HCT116 (cell line): ENCODE results near the gene FAM180A. TPM values are rescaled to one million over a fixed set of nuclear protein-coding genes. Genes with fewer than 3 reads are reported as not detected.

ENCODE experiments used
- ATAC-seq: fragments of 200-7000 bp; cut with Tn5 transposase; 2 replicates; pipeline ENCODE4 v1.9.1; 2020; ENCODE audit warnings: mild to moderate bottlenecking, moderate library complexity
- BruUV-seq: library from RNA; stranded (reverse); fragments of 400-500 nt; replicated peaks from 2 replicates; lab custom pipeline; 2021; lab: Mats Ljungman, UMichigan
- CTCF ChIA-PET: fragments of 300-600 bp; sonication (Branson Sonifier 250); formaldehyde crosslinking; loops from one replicate; lab custom pipeline; 2021; ENCODE audit warnings: antibody characterized with exemption; lab: Charles Lee
- POLR2A ChIA-PET: fragments of 300-600, 350-600 bp; sonication (Branson Sonifier 250); formaldehyde crosslinking; loops from one replicate; lab custom pipeline; 2021; ENCODE audit warnings: antibody characterized with exemption; lab: Charles Lee
- RAD21 ChIA-PET, 2 experiments: fragments of 300-600 bp; sonication (Branson Sonifier 250); formaldehyde crosslinking; loops; one replicate each; lab custom pipeline; 2023; ENCODE audit warnings: low total read pairs in 2 of 2; ENCODE audit not compliant: uncharacterized antibody in 2 of 2, unreplicated experiment in 2 of 2, low non-redundant PET in 1 of 2; lab: Charles Lee
- DNase-seq: peaks from one replicate; pipeline ENCODE4 v3.0.0-alpha.2; 2010; ENCODE audit warnings: low read depth, low spot score
- H2AFZ ChIP-seq: fragments of 200-600 bp; shearing (Covaris generic), sonication (generic); 2 replicates; pipeline ENCODE4 v1.6.1; 2017; ENCODE audit warnings: low read depth, mixed run types, mixed read lengths, antibody characterized with exemption, low read length; ENCODE audit not compliant: poor library complexity, severe bottlenecking
- H3K27ac ChIP-seq: 2 replicates; pipeline ENCODE4 v1.5.1; 2012; ENCODE audit warnings: low read depth, low read length
- H3K27me3 ChIP-seq: fragments of 200-600 bp; sonication (generic); 2 replicates; pipeline ENCODE4 v1.6.1; 2016; ENCODE audit warnings: mixed run types, low read length, mixed read lengths; ENCODE audit not compliant: insufficient read depth
- H3K36me3 ChIP-seq, 2 experiments: fragments of 200-500 bp in 1 of 2; fragments of 200-600 bp in 1 of 2; sonication (Bioruptor generic) in 1 of 2; sonication (generic) in 1 of 2; 2 replicates each; pipeline versions ENCODE4 v1.5.1 to v1.6.1; 2014 to 2016; ENCODE audit warnings: low read length in 2 of 2, inconsistent platforms in 1 of 2, mixed read lengths in 1 of 2, mixed run types in 1 of 2; ENCODE audit not compliant: insufficient read depth in 2 of 2, control insufficient read depth in 1 of 2
- H3K4me1 ChIP-seq, 2 experiments: fragments of 200-600 bp in 1 of 2; sonication (generic) in 1 of 2; 2 replicates each; pipeline versions ENCODE4 v1.5.1 to v1.6.1; 2012 to 2017; ENCODE audit warnings: low read length in 2 of 2, inconsistent platforms in 1 of 2, mild to moderate bottlenecking in 1 of 2, mixed read lengths in 1 of 2, mixed run types in 1 of 2, moderate library complexity in 1 of 2; ENCODE audit not compliant: insufficient read depth in 2 of 2, control insufficient read depth in 1 of 2
- H3K4me2 ChIP-seq: fragments of 200-600 bp; sonication (generic); 2 replicates; pipeline ENCODE4 v1.6.1; 2017; ENCODE audit warnings: mixed run types, low read length, mixed read lengths
- H3K4me3 ChIP-seq, 2 experiments: fragments of 200-600 bp in 1 of 2; sonication (generic) in 1 of 2; replicated peaks in 1 of 2; 2 replicates each; pipeline ENCODE4 v1.5.1; 2011 to 2016; ENCODE audit warnings: low read length in 2 of 2, control low read depth in 1 of 2, low read depth in 1 of 2, mild to moderate bottlenecking in 1 of 2, mixed read lengths in 1 of 2, mixed run types in 1 of 2
- H3K79me2 ChIP-seq: fragments of 200-600 bp; sonication (generic); 2 replicates; pipeline ENCODE4 v1.6.1; 2017; ENCODE audit warnings: mild to moderate bottlenecking, mixed run types, low read length, moderate library complexity, mixed read lengths; ENCODE audit not compliant: insufficient read depth
- H3K9ac ChIP-seq: fragments of 200-600 bp; sonication (generic); 2 replicates; pipeline ENCODE4 v1.6.1; 2016; ENCODE audit warnings: low read length, mixed read lengths
- H3K9me2 ChIP-seq: fragments of 200-600 bp; sonication (generic), shearing (Covaris generic); 2 replicates; pipeline ENCODE4 v1.6.1; 2017; ENCODE audit warnings: mixed run types, mild to moderate bottlenecking, moderate library complexity; ENCODE audit not compliant: insufficient read depth
- H3K9me3 ChIP-seq, 2 experiments: fragments of 200-500 bp in 1 of 2; fragments of 200-600 bp in 1 of 2; sonication (Bioruptor generic) in 1 of 2; sonication (generic) in 1 of 2; 2 replicates each; pipeline ENCODE4 v1.6.1; 2014 to 2017; ENCODE audit warnings: low read length in 2 of 2, mixed read lengths in 2 of 2, inconsistent platforms in 1 of 2, low read depth in 1 of 2, mild to moderate bottlenecking in 1 of 2, mixed run types in 1 of 2, moderate library complexity in 1 of 2; ENCODE audit not compliant: control insufficient read depth in 1 of 2, insufficient read depth in 1 of 2
- H4K20me1 ChIP-seq: fragments of 200-600 bp; sonication (generic), shearing (Covaris generic); 2 replicates; pipeline ENCODE4 v1.6.1; 2017; ENCODE audit warnings: mixed run types, mild to moderate bottlenecking, moderate library complexity; ENCODE audit not compliant: insufficient read depth
- ELF1 ChIP-seq: IDR thresholded peaks from 2 replicates; pipeline ENCODE4 v1.6.1; 2012; ENCODE audit warnings: low read depth, borderline replicate concordance
- SIN3A ChIP-seq: IDR thresholded peaks from 2 replicates; pipeline ENCODE4 v1.6.1; 2012; ENCODE audit warnings: low read depth
- TCF7L2 ChIP-seq: IDR thresholded peaks from 2 replicates; pipeline ENCODE4 v1.7.0; 2011; ENCODE audit warnings: borderline replicate concordance, inconsistent platforms; ENCODE audit not compliant: insufficient read depth, insufficient read length; ENCODE audit errors: extremely low read depth
- YY1 ChIP-seq: IDR thresholded peaks from 2 replicates; pipeline ENCODE4 v1.6.1; 2011; ENCODE audit warnings: low read length, low read depth, moderate library complexity, mild to moderate bottlenecking; ENCODE audit not compliant: insufficient replicate concordance; ENCODE audit errors: extremely low read depth
- ZFX ChIP-seq: fragments of 450-650 bp; IDR thresholded peaks from 2 replicates; pipeline ENCODE4 v1.6.1; 2017
- intact Hi-C: fragments of 100-400 bp; cut with micrococcal nuclease; formaldehyde crosslinking; loops from 2 replicates; pipeline ENCODE4 v1.10.0; 2022
- total RNA-seq: library from RNA; stranded (reverse); gene quantifications from one replicate; pipeline ENCODE4 v1.2.1, GENCODE V29; 2021; ENCODE audit not compliant: unreplicated experiment
- TF ChIP-seq, protein P1 (sequence below), 3 experiments: fragments of 200-600 bp in 1 of 3; sonication (generic) in 1 of 3; IDR thresholded peaks in 2 of 3; conservative IDR thresholded peaks in 1 of 3; 2 replicates each; pipeline ENCODE4 v1.5.1; 2012 to 2017; ENCODE audit warnings: low read depth in 2 of 3, low read length in 2 of 3, antibody characterized with exemption in 1 of 3, borderline replicate concordance in 1 of 3, control low read depth in 1 of 3, mild to moderate bottlenecking in 1 of 3, mixed read lengths in 1 of 3, mixed run types in 1 of 3, moderate library complexity in 1 of 3; ENCODE audit not compliant: insufficient read depth in 1 of 3
- TF ChIP-seq, protein P2 (sequence below): IDR thresholded peaks from 2 replicates; pipeline ENCODE4 v1.6.1; 2011; ENCODE audit warnings: mild to moderate bottlenecking, low read length, moderate library complexity; ENCODE audit not compliant: insufficient replicate concordance; ENCODE audit errors: extremely low read depth

The FAM180A gene
- total RNA-seq, 1 experiment from 2014 or later = 0.59 TPM

DNA sequence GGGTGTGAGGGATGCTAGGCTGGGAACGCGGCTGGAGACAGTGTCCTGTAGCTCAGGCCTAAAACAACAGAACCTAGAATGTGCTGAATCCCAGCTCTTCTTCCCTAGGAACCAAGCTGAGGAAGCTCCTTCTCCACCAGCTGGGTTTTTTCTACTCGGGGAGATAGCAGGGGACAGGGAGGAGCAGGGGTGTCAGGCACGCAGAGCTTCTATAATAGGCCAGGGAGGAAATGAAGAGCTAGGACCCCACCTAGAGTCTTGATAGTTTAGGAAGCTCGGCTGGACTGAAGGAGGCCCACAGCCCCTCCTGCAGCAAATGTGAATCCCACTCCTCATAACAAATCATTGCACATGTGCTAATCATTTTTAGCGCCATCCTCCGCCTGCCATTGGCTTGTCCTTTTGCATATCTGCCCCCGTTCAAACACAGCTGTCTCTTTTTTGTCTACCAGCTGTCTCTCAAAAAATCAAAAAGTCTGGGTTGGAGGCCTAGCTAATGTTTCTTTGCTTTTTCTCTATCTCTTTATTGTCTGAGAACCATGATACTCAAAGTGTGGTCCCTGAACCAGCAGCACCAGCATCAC lies 24.1 kb upstream of the FAM180A start:
- POLR2A ChIA-PET = interaction anchor here (1.7 kb wide), 1 partner anchor 27 kb away, joined by 4 read pairs; no protein-coding TSS in a partner anchor

DNA sequence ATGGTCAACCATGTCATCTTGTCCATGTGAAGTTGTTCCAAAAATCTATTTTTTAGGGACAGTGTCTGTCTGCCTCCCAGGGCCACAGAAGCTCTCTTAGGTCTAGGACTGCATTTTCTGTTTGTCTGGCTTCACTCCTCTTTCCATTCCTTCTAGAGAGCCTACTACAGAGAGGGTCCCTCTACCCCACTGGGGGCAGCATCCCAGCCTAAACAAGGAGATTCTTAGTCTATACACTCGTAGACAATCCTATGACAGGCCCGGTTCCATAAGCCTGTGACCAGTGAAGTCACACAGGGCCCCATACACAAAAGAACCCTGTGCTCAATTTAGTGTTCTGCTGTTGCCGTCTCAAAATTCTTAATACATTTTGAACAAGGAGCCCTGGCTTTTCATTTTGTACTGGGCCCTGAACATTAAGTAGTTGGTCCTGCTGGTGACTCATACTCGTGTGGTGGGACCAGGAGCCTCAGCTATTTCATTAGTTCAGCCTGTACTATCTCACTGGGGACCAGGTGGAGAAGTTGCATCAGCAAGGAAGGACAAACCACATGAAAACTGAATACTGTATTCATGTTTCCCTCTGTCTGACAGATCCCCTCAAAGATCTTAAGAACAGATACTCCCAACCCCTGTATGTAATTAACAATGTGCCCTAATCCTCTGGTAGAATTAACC lies 23.5 kb upstream of the FAM180A start:
- Histone ChIP-seq H3K9me2 (no peaks in the 10 kb centered on the region), H3K4me3 (no peak overlapping the region), H3K4me1 (peaks cover 0 to 8% of the 10 kb centered on the region in 2 experiments; a peak in 2 of 4 replicates), H3K9ac (no peak overlapping the region), H3K9me3 (no peaks in the 10 kb centered on the region), H3K27me3 (no peaks in the 10 kb centered on the region), H3K4me2 (no peak overlapping the region), H4K20me1 (no peaks in the 10 kb centered on the region), H2AFZ (no peak overlapping the region), H3K36me3 (no peaks in the 10 kb centered on the region), H3K79me2 (no peaks in the 10 kb centered on the region), H3K27ac (no peak overlapping the region)
- ATAC-seq (peak; percentile 20; the same call in 1 of the 2 replicates), DNase-seq (no peak)
- TF ChIP-seq ZFX (no peak), YY1 (no peak), TCF7L2 (no peak)
- TF ChIP-seq, protein P1, sequence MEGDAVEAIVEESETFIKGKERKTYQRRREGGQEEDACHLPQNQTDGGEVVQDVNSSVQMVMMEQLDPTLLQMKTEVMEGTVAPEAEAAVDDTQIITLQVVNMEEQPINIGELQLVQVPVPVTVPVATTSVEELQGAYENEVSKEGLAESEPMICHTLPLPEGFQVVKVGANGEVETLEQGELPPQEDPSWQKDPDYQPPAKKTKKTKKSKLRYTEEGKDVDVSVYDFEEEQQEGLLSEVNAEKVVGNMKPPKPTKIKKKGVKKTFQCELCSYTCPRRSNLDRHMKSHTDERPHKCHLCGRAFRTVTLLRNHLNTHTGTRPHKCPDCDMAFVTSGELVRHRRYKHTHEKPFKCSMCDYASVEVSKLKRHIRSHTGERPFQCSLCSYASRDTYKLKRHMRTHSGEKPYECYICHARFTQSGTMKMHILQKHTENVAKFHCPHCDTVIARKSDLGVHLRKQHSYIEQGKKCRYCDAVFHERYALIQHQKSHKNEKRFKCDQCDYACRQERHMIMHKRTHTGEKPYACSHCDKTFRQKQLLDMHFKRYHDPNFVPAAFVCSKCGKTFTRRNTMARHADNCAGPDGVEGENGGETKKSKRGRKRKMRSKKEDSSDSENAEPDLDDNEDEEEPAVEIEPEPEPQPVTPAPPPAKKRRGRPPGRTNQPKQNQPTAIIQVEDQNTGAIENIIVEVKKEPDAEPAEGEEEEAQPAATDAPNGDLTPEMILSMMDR (IDR thresholded peaks at IDR 0.05 in 2 of 3, conservative IDR thresholded peaks at IDR 0.05 in 1 of 3; ENCODE audit: borderline replicate concordance in 1 of 3, insufficient read depth in 1 of 3, low read depth in 2 of 3, low read length in 2 of 3) = no peak
- CTCF ChIA-PET = no interaction called here
- no TSS peak for BruUV-seq
- RAD21 ChIA-PET = no interaction called here
- POLR2A ChIA-PET = interaction anchor here (1.7 kb wide), 1 partner anchor 26 kb away, joined by 4 read pairs; no protein-coding TSS in a partner anchor
- intact Hi-C loops = no loop called here

More for the DNA sequence above, 24.1 kb upstream of the FAM180A start:
- no peaks in the 10 kb centered on the region for H4K20me1 ChIP-seq
- no peak for ATAC-seq
- H3K79me2 ChIP-seq = no peaks in the 10 kb centered on the region
- H3K36me3 ChIP-seq = no peaks in the 10 kb centered on the region
- peaks cover 0 to 8% of the 10 kb centered on the region in 2 experiments; a peak in 2 of 4 replicates for H3K4me1 ChIP-seq
- CTCF ChIA-PET = no interaction called here
- H3K4me3 ChIP-seq = no peak overlapping the region
- RAD21 ChIA-PET = no interaction called here
- no TSS peak for BruUV-seq
- no peak overlapping the region for H3K4me2 ChIP-seq
- no peak overlapping the region for H3K27ac ChIP-seq
- peaks cover 0 to under 1% of the 10 kb centered on the region in 2 experiments; a peak in 2 of 4 replicates for H3K9me3 ChIP-seq
- H3K9ac ChIP-seq = no peak overlapping the region
- TF ChIP-seq ELF1 = no peak
- TF ChIP-seq, protein P2, sequence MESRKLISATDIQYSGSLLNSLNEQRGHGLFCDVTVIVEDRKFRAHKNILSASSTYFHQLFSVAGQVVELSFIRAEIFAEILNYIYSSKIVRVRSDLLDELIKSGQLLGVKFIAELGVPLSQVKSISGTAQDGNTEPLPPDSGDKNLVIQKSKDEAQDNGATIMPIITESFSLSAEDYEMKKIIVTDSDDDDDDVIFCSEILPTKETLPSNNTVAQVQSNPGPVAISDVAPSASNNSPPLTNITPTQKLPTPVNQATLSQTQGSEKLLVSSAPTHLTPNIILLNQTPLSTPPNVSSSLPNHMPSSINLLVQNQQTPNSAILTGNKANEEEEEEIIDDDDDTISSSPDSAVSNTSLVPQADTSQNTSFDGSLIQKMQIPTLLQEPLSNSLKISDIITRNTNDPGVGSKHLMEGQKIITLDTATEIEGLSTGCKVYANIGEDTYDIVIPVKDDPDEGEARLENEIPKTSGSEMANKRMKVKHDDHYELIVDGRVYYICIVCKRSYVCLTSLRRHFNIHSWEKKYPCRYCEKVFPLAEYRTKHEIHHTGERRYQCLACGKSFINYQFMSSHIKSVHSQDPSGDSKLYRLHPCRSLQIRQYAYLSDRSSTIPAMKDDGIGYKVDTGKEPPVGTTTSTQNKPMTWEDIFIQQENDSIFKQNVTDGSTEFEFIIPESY = no peak
- TF ChIP-seq SIN3A = no peak
- TF ChIP-seq, all 23 proteins: peak for 0
- no peak for DNase-seq
- Histone ChIP-seq H3K9me2 (no peaks in the 10 kb centered on the region), H2AFZ (no peak overlapping the region), H3K27me3 (no peaks in the 10 kb centered on the region)
- intact Hi-C loops = no loop called here
